ENCODE measurements around the gene FXN.
"Not testable (repeated sequence)": the region's sequence is repeated elsewhere in the genome, so short reads cannot be mapped to it uniquely, and the experiment has no call there.

The FXN gene

DNA sequence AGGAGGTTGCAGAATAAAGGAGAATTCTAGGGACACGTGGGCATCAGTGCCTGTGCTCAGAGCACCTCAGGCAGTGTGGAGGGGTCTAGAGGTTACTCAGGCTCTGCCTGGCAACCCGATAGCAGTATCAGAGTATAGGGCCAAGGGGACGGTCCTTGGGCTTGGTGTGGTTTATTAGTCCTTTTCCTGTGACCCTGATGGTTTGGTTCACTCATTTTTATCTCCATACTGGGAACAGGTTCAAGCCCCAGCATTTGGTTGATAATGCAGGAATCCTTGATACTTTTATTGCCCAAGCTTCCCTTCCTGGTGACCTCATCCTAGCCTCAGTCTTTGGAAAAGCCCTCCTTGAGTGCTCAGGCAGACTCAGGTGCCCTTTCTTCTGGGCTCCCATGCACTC, 35.5 kb downstream of the FXN start:
- DNase-seq = no peak

DNA sequence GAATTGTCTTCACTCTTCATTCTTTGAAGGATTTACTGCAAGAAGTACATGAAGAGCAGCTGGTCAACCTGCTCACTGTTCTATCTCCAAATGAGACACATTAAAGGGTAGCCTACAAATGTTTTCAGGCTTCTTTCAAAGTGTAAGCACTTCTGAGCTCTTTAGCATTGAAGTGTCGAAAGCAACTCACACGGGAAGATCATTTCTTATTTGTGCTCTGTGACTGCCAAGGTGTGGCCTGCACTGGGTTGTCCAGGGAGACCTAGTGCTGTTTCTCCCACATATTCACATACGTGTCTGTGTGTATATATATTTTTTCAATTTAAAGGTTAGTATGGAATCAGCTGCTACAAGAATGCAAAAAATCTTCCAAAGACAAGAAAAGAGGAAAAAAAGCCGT, 37.6 kb downstream of the FXN start:
- no peak for DNase-seq

DNA sequence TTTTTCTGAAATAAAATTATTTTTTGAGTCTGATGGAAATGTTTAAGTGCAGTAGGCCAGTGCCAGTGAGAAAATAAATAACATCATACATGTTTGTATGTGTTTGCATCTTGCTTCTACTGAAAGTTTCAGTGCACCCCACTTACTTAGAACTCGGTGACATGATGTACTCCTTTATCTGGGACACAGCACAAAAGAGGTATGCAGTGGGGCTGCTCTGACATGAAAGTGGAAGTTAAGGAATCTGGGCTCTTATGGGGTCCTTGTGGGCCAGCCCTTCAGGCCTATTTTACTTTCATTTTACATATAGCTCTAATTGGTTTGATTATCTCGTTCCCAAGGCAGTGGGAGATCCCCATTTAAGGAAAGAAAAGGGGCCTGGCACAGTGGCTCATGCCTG, 39.2 kb downstream of the FXN start:
- DNase-seq = no peak

DNA sequence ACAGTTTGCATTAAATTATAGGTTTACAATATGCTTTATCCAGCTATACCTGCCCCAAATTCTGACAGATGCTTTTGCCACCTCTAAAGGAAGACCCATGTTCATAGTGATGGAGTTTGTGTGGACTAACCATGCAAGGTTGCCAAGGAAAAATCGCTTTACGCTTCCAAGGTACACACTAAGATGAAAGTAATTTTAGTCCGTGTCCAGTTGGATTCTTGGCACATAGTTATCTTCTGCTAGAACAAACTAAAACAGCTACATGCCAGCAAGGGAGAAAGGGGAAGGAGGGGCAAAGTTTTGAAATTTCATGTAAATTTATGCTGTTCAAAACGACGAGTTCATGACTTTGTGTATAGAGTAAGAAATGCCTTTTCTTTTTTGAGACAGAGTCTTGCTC, 41.0 kb downstream of the FXN start:
- no peak for DNase-seq

DNA sequence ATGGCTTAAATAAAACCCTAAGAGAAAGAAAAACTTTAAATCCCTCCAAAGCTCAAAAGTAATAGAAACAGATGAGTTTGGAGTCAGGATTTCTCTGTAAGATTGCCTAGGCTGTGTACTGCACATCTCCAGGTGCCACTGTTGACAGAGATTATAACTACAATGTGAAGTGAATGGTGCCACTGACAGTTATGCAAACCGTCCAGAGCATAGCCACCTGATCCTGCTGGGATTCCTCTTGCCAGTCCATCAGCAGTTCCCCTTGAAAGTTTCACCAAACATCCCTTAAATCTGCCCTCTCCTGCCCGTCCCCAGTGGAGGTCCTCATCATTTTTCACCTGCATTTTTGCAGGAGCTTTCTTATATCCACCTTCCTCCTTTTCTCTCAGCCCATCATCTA, 42.5 kb downstream of the FXN start:
- DNase-seq = no peak

DNA sequence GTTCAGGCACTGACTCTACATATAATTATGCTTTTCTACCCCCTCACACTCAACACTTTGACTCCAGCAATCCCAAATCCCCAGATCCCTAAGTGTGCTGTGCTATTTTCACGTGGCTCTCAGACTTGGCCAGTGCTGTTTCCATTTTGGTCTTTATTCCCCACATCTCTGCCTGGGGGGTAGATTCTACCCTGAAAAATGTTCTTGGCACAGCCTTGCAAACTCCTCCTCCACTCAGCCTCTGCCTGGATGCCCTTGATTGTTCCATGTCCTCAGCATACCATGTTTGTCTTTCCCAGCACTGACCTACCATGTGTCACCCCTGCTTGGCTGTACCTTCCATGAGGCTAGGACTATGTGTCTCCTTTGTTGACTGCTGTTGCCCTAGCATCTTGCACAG, 43.0 kb downstream of the FXN start:
- no peak for DNase-seq

DNA sequence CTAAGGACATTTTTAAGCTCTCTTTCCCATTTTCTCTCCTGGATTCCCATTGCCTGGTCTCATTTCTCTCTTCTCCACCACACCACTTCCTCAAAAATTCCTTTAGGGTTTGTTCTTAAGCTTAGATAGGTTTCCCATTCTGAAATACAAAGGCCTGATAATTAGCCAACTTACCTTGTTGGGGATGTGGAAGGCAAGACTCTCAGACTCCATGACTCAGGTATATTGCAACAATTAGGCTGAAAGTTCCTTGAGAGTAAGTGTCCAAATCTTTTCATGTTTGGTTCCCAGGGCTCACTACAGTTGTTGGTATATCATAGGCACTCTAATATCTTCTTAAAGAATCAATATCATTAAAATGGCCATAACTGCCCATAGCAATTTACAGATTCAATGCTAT, 43.6 kb downstream of the FXN start:
- DNase-seq = no peak

DNA sequence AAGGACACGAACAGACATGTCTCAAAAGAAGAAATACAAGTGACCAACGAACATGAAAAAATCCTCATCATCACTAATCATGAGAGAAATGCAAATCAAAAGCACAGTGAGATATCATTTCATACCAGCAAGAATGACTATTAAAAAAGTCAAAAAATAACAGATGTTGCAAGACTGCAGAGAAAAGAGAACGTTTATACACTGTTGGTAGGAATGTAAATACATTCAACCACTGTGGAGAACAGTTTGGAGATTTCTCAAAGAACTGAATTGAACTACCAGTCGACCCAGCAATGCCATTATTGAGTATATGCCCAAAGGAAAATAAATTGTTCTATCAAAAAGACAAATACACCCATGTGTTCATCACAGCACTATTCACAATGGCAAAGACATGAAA, 45.7 kb downstream of the FXN start:
- DNase-seq = no peak

DNA sequence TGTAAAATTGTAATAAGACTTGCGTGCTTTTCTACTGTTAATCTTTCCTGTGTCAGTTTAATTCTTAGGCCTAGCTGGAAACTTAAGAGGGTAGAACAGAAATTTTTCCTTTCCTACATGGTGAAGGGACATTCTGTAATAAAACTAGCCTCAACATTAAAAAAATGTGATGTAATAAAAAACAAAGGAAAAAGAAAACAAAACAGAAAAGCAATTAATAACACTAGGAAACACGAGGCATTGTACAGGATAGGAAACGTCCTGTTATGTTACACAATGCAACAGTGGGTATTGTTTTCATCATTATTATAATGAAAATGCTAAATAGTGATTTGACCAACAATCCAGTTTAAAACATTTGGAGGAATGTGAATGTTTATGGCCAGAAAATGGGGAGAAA, 47.8 kb downstream of the FXN start:
- no peak for DNase-seq

DNA sequence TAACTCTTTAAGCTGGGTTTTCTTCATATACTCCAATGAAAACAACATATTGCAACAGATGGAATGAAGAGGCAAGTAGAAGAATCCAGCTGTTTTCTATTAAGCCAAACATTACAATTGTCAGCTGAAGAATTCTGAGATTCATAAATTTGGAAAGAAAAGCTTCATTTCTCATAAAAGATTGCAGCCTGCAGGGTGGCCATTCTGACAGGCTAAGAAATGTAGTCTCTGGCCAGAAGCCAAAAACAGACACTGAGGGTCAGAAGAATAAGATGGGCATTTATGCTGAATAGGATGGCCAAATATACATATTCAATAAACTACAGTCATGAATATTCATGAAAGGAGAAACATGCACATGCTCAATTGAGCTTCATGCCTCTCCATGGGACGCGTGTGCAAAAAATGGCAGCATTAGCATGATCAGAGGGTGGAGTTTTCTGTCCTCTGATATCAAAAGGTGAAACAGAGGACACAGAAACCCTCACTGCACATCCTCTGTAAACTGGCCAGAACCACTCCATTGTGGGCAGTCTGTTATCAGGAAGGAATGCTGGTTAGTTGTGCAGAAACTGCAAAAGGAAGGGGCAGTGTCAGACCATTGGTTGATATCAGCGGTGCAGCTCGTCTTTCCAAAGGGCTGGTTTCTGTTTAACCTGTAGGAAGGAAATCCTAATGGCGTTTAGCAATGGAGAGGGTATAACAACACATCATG, 50.2 kb downstream of the FXN start:
- DNase-seq = no peak

DNA sequence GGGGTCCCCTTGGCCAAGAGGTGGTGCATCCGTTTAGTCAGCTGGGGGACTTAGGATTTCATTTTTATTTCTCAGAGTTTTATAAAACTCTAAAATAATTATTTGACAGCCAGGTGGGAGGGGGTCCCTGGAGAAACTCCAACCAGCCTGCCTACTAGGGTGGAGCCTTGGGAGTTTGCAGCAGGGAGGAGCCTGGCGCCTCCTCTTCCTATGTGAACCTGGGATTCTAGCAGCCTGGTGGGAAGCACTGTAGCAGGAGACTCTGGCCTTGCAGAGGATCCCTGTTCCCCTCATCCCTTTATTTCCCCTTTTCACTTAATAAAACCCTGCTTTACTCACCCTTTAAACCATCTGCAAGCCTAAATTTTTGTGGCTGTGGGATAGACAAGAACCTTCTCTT, 50.8 kb downstream of the FXN start:
- no peak for DNase-seq

DNA sequence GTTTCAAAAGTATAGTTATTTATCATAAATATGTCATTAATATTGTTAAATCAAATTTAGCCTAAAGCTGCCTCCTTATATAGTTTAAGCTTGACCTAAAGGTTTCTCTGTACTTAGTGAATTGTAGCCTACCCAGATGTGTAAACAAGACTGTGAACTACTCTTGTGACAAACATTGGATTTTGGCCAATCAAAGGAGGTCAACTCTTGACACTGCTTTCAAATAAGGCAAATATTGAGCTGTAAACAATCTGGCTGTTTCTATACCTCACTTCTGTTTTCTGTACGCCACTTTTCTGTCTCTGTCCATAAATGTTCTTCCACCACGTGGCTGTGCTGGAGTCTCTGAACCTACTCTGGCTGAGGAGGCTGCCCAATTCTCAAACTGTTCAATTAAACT, 51.2 kb downstream of the FXN start:
- no peak for DNase-seq

DNA sequence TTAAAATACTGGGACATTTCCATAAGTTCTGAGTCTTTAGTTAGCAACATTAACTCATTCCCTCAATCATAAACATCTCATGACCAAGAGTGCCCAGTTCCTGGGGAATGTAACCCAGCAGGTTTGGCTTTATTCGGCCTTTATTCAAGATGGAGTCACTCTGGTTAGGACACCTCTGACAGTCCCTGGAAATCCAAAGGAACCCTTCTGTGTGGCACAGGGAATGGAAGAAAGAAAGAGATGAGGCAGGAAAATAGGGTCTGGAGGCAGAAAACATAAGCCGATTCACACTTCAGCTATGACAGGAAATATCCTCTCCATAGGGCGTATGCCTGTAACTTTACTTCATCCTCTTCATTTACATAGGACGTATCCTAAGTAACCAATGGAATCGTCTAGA, 53.5 kb downstream of the FXN start:
- no peak for DNase-seq

DNA sequence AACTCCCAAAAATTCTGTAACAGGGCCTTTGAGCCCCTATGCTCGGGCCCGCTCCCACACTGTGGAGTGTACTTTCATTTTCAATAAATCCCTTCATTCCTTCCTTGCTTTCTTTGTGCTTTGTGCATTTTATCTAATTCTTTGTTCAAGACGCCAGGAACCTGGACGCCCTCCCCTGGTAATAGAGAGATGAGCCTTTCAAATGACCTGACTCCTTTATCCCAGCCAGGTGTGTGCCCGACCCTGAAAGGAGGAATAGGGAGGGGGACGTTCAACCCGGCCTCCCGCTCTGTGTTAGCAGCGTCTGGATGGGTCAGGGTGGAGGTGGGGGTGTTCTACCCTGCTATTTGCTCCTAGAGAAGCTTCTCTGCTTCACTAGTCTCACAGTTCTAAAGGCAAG, 53.9 kb downstream of the FXN start:
- DNase-seq = no peak

DNA sequence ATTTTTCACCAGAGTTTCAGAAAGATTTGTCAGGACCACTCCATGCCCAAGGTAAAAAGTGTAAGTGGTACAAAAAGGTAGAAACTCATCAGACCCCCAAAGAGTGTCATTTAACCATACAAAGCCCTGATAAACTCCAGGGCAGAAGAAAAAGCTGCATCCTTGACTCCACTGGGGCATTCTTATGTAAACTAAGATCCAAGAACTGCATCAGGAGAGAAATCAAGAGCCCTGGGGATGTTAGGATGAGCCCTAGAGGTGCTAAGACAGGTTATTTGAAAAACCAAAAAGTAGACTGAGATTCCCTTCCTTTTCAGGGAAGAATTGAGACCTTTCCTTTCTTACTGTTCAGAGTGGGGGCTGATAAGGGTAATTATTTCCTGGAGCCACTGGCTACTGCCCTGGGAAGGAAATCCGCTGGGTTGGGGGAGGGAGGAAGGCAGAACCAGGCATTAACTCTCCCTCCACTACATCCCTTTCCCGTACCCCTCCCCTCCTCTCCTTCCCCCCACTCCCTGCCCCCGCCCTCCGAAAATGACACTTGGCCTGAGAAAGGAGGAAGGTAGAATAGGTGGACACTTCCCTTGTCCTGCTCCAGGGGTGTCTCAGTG, 54.7 kb downstream of the FXN start:
- DNase-seq = no peak

DNA sequence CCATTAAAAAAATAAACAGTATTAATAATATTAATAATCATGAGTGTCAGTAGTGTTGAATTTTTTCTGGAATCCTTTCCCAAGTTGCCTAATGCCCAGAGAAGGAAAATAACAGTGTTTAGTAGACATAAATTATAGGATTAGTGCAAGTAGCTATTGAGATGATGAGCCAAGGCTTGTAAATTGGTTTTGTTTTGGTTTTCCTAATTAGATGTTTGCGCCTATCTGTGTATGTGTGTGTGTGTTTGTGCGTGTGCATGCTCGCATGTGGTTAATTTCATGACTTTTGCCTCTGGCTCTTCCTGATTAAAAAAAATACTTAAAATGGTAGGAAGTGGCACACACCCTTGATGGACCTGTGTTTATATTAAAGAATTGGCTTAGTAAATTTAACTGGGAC, 55.4 kb downstream of the FXN start:
- DNase-seq = no peak

DNA sequence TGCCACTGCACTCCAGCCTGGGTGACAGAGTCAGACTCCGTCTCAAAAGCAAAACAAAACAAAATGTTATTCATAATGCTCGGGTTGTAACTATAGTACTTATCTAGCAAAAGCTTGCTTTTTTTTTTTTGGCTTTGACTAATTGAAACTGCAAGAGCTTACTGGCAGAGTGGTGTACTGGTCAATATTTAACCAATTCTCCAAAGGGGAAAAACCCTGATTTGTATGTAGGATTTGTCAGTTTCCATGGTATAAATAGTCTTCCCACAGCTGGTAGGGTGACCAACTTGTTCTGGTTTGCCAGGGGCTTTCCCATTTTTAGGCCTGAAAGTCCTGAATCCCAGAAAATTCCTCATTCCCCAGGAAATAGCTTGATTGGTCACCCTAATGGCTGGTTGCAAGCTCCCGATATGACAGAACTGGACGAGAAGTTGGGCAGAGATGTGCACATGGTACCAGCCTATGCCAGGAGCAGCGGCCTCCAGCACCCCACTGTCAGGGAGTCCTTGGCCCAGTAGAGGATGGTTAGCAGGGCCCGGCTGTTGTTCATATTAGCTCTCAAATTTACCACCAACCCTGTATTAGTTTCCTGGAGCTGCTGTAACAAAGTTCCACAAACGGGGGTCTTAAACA, 58.0 kb downstream of the FXN start:
- no peak for DNase-seq

DNA sequence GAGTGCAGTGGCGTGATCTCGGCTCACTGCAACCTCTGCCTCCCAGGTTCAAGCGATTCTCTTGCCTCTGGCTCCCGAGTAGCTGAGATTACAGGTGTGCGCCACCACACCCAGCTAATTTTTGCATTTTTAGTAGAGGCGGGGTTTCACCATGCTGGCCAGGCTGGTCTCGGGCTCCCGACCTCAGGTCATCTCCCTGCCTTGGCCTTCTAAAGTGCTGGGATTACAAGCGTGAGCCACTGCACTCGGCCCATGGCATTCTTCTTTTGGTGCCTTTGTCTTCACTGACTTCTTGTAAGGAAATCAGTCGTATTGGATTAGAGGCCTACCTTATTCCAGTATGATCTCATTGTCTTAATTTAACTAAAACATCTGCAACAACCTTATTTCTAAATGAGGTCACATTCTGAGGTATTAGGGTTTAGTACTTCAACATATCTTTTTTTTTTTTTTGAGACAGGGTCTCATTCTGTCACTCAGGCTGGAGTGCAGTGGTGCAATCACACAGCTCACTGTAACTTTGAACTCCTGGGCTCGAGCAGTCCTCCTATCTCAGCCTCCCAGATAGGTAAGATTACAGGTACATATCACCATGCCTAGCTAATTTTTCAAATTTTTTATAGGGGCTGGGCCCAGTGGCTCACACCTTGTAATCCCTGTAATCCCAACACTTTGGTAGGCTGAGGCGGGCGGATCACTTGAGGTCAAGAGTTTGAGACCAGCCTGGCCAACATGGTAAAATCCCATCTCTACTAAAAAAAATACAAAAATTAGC, 59.0 kb downstream of the FXN start:
- DNase-seq = not testable (repeated sequence)

DNA sequence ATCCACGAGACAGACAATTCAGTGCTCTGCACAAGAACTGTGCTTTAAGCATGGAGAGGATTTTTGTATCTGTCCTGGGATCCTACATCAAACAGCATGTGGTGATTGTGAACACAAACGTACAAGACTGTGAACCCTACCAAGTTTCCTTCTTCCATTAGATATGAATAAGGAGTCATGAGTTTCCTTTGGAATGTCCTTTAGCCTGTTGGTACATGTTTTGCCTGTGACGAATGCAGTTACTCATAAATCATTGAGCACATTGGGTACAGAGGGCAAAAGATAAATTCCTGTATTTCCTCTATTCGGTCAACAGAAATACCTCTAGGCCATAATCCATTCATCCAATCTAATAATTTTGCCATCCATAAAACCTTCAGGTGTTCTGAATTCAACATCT, 61.5 kb downstream of the FXN start:
- no peak for DNase-seq

DNA sequence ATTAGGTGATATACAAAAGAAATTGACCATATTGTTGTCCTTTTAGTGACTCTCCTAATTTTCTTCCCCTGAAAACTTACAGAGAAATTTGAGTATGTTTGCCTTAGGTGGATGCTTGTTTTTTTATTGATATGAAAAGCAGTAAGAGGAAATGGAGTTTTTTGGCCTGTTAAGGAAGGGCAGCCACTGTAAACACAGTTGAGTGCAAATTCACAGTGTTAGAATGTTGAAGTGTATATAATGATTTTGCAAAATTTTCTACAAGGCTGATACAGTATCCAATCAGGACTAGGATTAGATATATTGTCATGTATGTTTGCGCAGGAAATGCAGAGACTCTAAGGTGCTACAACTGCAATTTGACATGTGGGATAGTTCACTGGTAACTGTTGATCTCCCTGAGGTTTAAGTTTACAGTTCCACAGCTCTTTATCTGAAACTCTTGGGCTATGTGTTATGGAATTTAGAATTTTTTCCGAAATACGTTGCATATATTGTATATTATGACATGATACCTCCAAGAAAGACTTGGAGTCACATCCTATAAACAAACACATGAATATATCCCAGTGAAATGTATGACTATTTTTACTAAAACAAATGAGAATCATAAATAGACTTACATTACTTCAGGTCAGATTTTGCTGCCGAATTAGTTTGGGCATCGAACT, 62.5 kb downstream of the FXN start:
- no peak for DNase-seq

DNA sequence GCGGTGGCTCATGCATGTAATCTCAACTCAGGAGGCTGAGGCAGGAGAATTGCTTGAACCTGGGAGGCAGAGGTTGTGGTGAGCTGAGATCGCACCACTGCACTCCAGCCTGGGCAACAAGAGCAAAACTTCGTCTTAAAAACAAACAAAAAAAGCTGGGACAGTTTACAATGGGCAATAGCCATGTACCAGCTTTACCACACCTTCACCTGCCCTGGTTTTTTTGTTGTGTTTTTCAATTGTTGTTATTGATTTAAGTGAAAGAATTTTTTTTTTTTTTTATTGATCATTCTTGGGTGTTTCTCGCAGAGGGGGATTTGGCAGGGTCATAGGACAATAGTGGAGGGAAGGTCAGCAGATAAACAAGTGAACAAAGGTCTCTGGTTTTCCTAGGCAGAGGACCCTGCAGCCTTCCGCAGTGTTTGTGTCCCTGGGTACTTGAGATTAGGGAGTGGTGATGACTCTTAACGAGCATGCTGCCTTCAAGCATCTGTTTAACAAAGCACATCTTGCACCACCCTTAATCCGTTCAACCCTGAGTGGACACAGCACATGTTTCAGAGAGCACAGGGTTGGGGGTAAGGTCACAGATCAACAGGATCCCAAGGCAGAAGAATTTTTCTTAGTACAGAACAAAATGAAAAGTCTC, 67.9 kb downstream of the FXN start:
- not testable (repeated sequence) for DNase-seq

DNA sequence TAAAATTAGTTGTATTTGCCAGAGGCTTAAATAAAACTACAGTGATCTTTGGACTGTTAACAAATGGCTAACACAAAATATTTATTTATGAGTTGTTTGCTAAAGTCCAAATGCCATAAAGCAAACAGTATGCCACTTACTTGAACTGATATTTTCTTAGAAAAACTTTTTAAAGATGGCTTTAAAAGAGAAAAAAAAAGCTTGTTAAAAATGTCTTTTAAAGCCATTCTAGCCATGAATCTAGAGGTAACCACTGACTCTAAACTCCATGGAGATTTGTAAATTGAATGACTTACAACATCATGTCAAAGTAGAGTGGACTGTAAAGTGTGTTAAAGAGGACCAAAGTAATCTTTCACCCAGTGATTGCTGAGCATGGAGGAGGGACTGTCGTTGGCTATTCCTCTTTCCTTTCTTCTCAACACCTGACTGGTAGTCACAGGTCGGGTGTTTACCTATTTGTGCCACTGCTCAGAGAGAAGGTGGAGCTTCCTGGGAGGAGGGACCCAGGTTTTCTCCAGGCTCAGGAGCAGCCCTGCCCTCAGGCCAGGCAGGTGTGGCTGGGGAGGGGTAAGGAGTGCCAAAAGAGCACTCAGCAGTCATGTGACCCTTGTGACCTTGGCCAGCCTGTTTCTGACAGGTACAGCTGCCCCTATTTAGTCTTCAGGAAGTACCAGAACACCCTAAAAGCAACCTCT, 69.4 kb downstream of the FXN start:
- DNase-seq = no peak
